Stimulated activated CD4-positive, alpha-beta T cell treated with anti-CD3 and anti-CD28 coated beads, Interleukin-15, amount 100 ng/mL, for 1 hour (primary cell): ENCODE measurements around the gene AGRP.

Experiments used
- DNase-seq, 2 donors: peaks; one replicate each; pipeline ENCODE4 v3.0.0-alpha.2; 2020; ENCODE audit warnings: low read depth in 1 of 2, low spot score in 1 of 2

The AGRP gene

DNA sequence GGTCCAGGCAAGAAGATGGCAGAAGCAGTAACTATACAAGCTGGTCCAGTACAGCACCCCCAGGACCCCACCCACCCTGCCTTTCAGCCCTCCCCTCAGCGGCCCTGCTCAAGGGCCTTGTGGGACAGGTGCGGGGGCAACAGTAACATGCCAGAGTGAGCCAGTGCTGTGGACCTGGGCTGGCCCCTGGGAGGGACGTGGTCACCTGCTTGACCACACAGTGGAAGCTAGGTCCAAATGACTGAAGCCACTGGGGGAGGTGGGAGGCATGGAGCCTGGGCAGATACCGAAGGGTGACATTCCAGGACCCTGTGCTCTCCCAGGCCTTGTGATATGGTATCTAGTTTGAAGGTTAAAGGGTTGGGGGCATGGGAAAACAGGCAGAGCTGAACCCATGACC lies 19.7 kb downstream of the AGRP start:
- no peak for DNase-seq

DNA sequence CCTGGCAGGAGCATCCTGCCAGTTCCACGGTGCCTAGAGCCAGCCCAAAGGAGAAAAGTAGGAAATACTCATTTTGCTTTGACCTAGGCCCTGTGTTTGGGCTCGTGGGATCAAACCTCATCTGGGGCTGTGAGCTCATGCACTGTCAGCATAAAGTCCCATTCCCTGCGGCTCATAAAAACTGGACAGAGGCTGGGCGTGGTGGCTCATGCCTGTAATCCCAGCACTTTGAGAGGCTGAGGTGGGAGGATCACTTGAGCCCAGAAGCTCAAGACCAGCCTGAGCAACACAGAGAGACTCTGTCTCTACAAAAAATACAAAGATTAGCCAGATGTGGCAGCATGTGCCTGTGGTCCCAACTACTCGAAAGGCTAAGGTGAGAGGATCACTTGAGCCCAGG lies 20.3 kb downstream of the AGRP start:
- DNase-seq, result no peak

DNA sequence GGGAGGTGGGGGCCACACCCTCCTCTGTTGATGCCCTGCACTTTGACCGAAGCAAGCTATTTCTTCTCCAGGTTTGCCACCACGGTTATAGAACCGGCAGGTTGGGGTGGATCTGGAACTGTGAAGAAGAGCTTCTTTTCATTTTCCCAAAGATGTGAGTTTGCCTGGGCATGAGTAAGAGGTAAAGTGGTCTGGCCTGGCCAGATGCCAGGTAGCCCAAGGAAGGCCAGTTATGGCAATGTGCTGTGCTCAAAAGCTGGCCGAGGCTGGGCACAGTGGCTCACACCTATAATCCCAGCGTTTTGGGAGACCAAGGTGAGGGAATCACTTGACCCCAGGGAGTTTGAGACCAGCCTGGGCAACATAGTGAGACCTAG lies 21.1 kb downstream of the AGRP start:
- no peak for DNase-seq

DNA sequence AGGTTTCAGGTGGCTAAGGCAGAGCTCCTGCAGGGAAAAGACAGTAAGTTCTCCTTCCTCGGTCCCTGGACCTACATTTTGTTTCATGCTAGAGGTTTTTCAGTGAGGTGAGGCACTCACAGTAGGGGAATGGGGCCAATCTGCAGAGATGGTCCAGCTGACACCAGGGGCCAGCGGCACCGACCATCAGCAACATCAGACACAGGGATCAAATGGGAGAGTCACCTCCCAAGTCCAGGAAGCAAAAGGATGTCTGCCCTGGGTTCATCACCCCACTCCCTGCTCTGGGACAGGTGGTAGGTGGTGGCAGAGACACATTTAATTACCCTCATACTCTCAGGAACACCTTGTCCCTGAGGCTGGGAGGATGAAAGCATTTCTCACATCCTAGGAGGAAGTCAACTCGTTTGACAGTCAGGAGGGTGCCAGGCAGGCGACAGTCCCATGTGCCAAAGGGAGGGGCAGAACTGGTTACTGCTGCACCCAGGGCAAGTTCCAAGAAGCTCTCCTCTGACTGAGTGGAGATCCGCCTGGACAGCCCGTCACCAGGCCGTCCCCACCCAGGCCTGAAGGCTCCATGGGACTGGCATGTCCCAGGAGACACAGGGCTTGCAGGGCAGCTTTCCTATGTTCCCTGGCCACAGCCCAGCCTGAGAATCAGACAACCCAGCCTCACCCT lies 21.6 kb downstream of the AGRP start:
- DNase-seq, result no peak

- no peak for DNase-seq
Observed at GRCh38 chr16:67460961-67461360, 22.4 kb downstream of the AGRP start.

GRCh38 chr16:67460168-67460567 lies 23.2 kb downstream of the AGRP start:
- no peak for DNase-seq

GRCh38 chr16:67459861-67460150 lies 23.5 kb downstream of the AGRP start:
- no peak for DNase-seq

GRCh38 chr16:67459066-67459860 lies 24.1 kb downstream of the AGRP start:
- no peak for DNase-seq

- no peak for DNase-seq
Observed at GRCh38 chr16:67458121-67458641, 25.2 kb downstream of the AGRP start.

DNA sequence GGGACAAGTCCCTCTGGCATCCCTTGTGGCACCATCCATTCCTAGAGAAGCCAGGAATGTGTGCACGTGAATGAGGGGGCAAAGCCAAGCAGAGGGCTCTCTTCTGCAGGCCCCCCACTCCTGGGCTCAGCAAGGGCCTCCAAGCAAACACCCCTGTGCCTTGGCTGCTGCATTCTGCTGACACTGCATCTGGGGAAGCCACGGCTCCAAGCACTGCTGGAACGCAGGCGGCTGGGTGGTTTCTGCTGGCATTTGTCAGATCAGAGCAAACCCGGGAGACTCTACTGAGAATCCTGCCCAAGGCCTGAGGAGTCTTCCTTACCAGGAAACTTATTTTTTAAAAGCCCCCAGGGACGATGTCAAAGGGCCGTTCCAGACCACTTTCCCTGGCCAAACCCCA lies 25.7 kb downstream of the AGRP start:
- no peak for DNase-seq

DNA sequence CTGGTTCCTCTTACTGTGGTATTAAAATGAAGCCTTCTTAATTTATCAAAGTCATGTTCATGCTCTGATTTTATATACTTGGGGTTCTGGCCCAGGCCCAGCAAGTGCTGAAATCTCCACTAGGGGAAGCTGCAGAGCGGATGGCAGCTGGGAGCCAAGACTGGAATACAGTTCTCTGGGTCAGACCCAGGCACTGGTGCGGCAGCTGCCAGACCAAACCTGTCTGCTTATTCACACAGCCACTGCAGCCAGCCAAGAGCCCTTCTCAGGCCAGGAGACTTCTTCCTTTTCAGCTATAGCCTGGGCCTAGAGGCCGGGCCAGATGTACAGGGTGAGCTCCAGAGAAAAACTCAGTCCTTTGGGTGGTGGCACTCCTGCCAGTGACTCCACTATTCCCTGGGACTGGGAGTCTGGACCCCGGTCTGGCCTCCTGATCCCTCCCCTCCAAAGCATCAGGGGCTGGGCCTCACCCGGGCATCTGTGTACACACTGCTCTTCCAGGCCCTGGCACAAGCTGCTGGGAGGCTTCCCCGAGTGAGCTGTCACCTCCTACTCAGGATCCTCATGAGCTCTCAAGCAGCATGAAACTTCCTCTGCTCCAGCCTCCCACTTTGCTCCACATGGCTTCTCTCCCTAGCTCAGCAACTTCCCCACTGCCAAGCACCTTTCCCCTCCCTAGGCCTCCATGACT lies 26.8 kb downstream of the AGRP start:
- no peak for DNase-seq

DNA sequence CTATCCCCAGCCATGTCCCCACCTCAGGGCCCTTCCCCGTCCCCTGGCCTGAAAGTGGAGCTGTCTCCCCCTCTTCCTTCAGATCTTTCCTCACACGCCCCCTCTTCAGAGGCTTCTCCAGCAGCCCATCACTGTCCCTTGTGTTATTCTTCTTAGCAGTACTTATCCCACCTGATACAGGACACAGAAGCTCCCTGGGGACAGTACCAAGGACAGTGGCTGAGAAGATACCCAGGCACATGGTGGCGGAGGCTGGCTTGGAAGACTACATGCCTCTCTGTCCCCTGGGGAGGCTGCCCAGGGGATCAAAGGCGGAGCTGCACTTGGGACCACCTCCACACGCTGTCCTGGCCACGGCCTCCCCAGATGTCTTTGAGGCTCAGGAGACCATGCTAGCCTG lies 28.5 kb downstream of the AGRP start:
- DNase-seq, result no peak

DNA sequence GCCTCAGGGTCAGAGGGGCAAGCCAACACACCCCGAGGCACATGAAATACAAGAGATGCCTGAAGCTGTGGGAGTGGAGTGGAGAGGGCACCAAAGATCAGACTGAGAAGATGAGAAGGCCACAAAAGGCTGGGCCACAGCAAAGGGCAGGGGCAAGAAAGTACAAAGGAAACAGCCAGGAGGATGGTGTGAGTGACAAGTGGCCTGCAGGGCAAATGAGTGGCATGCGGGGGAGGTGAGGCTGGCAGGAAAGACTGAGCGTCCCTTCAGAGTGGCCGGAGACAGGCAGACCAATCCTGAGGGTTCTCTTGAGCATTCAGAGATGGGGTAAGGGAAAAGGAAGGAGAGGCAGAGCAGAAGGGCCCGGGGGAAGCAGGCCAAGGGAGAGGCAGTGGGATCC lies 29.2 kb downstream of the AGRP start:
- no peak for DNase-seq

GRCh38 chr16:67451704-67452435 lies 31.5 kb downstream of the AGRP start:
- no peak for DNase-seq

GRCh38 chr16:67451061-67451703 lies 32.2 kb downstream of the AGRP start:
- DNase-seq, result no peak

DNA sequence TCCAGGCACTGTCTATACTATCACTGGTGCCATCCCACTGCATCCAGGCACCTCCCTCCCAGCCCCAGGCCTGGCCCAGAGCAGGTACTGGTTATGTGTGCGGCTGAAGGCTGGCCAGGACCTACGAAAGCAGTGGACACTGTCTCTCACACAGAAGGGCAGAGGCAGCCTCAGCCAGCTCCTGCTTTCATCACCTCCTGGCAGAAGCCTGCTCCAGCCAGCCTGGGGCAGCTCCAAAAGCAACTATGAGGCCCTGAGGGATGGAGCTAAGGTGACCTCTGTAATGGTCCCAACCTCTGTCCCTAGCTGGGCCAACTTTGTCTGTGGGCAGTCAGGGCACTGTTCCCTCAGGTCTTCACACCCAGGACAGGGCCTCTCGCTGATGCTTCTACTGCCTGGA lies 33.6 kb downstream of the AGRP start:
- no peak for DNase-seq

- no peak for DNase-seq
Observed at GRCh38 chr16:67449336-67449735, 34.0 kb downstream of the AGRP start.

DNA sequence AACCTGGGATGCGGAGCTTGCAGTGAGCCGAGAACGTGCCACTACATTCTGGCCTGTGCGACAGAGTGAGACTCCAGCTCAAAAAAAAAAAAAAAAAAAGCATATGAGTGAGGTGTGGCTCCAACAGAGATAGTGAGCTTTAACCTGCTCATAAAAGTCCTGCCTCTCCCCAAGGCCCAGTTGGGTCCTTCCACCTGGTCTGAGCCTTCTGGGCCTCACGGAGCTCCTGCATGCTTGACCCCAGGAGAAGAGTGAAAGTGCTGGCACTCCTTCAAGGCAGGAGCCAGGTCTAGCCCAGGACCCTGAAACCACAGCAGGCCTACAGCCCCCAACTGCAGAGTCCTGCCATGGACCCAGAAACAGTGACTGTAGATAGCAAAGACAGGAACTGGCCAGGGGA lies 34.8 kb downstream of the AGRP start:
- no peak for DNase-seq

- peak; percentile 10 to 55 for DNase-seq
Observed at GRCh38 chr16:67447508-67448076, 35.8 kb downstream of the AGRP start.

DNA sequence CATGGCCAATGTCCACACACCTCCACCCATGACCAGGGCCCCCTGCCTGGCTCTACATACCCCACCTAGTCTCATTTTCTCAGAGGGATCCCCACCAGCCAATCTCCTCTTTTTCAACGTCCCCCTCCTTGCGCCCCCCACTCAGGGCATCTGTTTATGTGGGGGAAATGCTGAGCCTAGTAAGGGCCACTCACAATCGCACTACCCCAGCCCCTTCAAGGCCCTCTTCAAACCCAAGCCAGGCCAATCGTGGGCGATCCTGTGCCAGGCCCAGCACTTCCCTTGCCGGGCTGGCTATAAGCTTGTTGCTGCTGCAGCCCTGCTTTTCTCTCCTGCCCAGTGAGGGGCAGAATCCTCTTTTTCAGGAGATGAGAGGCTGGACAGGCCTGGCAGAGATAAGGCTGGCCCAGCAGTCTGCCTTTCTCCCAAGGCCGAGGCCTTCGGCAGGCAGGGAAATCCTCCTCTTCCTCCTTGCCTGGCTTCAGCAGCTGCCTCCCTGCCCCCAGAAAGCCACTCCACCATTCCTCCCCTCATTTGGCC lies 36.3 kb downstream of the AGRP start:
- DNase-seq, result no peak
